Suprapubic skin (tissue), 4 donors: Measurements from ENCODE around the gene FUT9.

Experiments used
- EP300 ChIP-seq: sonication (generic); formaldehyde crosslinking; IDR thresholded peaks from one replicate; pipeline ENCODE4 v1.6.1; 2017; ENCODE audit warnings: antibody characterized with exemption
- POLR2A ChIP-seq, 2 donors: fragments of 450-650 bp; IDR thresholded peaks; one replicate each; pipeline ENCODE4 v1.6.1; 2017; ENCODE audit warnings: antibody characterized with exemption in 2 of 2, mild to moderate bottlenecking in 2 of 2, moderate library complexity in 2 of 2
- POLR2AphosphoS5 ChIP-seq, 3 donors: sonication (generic); formaldehyde crosslinking; IDR thresholded peaks; one replicate each; pipeline ENCODE4 v1.6.1; 2017; ENCODE audit warnings: antibody characterized with exemption in 3 of 3
- TF ChIP-seq, protein P1 (sequence below), 2 donors: fragments of 200-600 bp in 1 of 2; fragments of 450-650 bp in 1 of 2; sonication (generic) in 1 of 2; IDR thresholded peaks; one replicate each; pipeline ENCODE4 v1.5.1; 2016 to 2019; ENCODE audit warnings: antibody characterized with exemption in 2 of 2, mild to moderate bottlenecking in 1 of 2, moderate library complexity in 1 of 2

GRCh38 chr6:96171112-96171511 is 155.3 kb downstream of the FUT9 start:
- no peak for TF ChIP-seq POLR2A (IDR thresholded peaks at IDR 0.05)
- TF ChIP-seq, protein P1, sequence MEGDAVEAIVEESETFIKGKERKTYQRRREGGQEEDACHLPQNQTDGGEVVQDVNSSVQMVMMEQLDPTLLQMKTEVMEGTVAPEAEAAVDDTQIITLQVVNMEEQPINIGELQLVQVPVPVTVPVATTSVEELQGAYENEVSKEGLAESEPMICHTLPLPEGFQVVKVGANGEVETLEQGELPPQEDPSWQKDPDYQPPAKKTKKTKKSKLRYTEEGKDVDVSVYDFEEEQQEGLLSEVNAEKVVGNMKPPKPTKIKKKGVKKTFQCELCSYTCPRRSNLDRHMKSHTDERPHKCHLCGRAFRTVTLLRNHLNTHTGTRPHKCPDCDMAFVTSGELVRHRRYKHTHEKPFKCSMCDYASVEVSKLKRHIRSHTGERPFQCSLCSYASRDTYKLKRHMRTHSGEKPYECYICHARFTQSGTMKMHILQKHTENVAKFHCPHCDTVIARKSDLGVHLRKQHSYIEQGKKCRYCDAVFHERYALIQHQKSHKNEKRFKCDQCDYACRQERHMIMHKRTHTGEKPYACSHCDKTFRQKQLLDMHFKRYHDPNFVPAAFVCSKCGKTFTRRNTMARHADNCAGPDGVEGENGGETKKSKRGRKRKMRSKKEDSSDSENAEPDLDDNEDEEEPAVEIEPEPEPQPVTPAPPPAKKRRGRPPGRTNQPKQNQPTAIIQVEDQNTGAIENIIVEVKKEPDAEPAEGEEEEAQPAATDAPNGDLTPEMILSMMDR (IDR thresholded peaks at IDR 0.05) = no peak
- TF ChIP-seq EP300 = no peak
- TF ChIP-seq POLR2AphosphoS5 (IDR thresholded peaks at IDR 0.05) = no peak
